ENCODE results near the gene RFPL1.

The RFPL1 gene

GRCh38 chr22:29451863-29452262, 13.5 kb downstream of the RFPL1 start:
- no peak for TF ChIP-seq CTCF (IDR thresholded peaks at IDR 0.05; ENCODE audit: insufficient read depth, low read depth, low read length, missing control alignments)
- H3K4me3 ChIP-seq (ENCODE audit: low read length) = no peak overlapping the region
- no peak for DNase-seq (ENCODE audit: low read depth)

- H3K4me3 ChIP-seq (ENCODE audit: low read length) = no peak overlapping the region
- TF ChIP-seq CTCF (IDR thresholded peaks at IDR 0.05; ENCODE audit: insufficient read depth, low read depth, low read length, missing control alignments) = no peak
- DNase-seq (ENCODE audit: low read depth) = no peak
Observed at GRCh38 chr22:29454276-29454675, 15.9 kb downstream of the RFPL1 start.

GRCh38 chr22:29456211-29456671, 17.9 kb downstream of the RFPL1 start:
- no peak for DNase-seq (ENCODE audit: low read depth)
- H3K4me3 ChIP-seq (ENCODE audit: low read length) = no peak overlapping the region
- no peak for TF ChIP-seq CTCF (IDR thresholded peaks at IDR 0.05; ENCODE audit: insufficient read depth, low read depth, low read length, missing control alignments)

- H3K4me3 ChIP-seq (ENCODE audit: low read length) = no peak overlapping the region
- DNase-seq (ENCODE audit: low read depth) = peak; percentile 47
- no peak for TF ChIP-seq CTCF (IDR thresholded peaks at IDR 0.05; ENCODE audit: insufficient read depth, low read depth, low read length, missing control alignments)
Observed at GRCh38 chr22:29457730-29458129, 19.3 kb downstream of the RFPL1 start.

- H3K4me3 ChIP-seq (ENCODE audit: low read length) = no peak overlapping the region
- no peak for DNase-seq (ENCODE audit: low read depth)
- TF ChIP-seq CTCF (IDR thresholded peaks at IDR 0.05; ENCODE audit: insufficient read depth, low read depth, low read length, missing control alignments) = no peak
Observed at GRCh38 chr22:29458551-29458950, 20.2 kb downstream of the RFPL1 start.

- no peak for TF ChIP-seq CTCF (IDR thresholded peaks at IDR 0.05; ENCODE audit: insufficient read depth, low read depth, low read length, missing control alignments)
- DNase-seq (ENCODE audit: low read depth) = no peak
- no peak overlapping the region for H3K4me3 ChIP-seq (ENCODE audit: low read length)
Observed at GRCh38 chr22:29459773-29460172, 21.4 kb downstream of the RFPL1 start.

- no peak for DNase-seq (ENCODE audit: low read depth)
- no peak overlapping the region for H3K4me3 ChIP-seq (ENCODE audit: low read length)
- no peak for TF ChIP-seq CTCF (IDR thresholded peaks at IDR 0.05; ENCODE audit: insufficient read depth, low read depth, low read length, missing control alignments)
Observed at GRCh38 chr22:29461263-29461662, 22.9 kb downstream of the RFPL1 start.
